Measurements from ENCODE around the gene FAM200B.

Gene FAM200B

GRCh38 chr4:15695729-15696128 lies 14.1 kb downstream of the FAM200B start:
- DNase-seq (ENCODE audit: low read depth), result no peak
- H3K4me3 ChIP-seq (ENCODE audit: low read depth, low read length), result no peak overlapping the region
- TF ChIP-seq MYC (IDR thresholded peaks at IDR 0.05; ENCODE audit: low read depth, low read length), result no peak
- TF ChIP-seq POLR2A (IDR thresholded peaks at IDR 0.05; ENCODE audit: extremely low read depth, insufficient read length), result no peak
- no peak for TF ChIP-seq CTCF (IDR thresholded peaks at IDR 0.05; ENCODE audit: low read depth, low read length)
- no peak for TF ChIP-seq MAX (IDR thresholded peaks at IDR 0.05; ENCODE audit: low read depth, low read length)

- no peak overlapping the region for H3K4me3 ChIP-seq (ENCODE audit: low read depth, low read length)
- no peak for DNase-seq (ENCODE audit: low read depth)
- no peak for TF ChIP-seq CTCF (IDR thresholded peaks at IDR 0.05; ENCODE audit: low read depth, low read length)
- no peak for TF ChIP-seq MYC (IDR thresholded peaks at IDR 0.05; ENCODE audit: low read depth, low read length)
- TF ChIP-seq MAX (IDR thresholded peaks at IDR 0.05; ENCODE audit: low read depth, low read length), result no peak
- no peak for TF ChIP-seq POLR2A (IDR thresholded peaks at IDR 0.05; ENCODE audit: extremely low read depth, insufficient read length)
These were observed 15.2 kb downstream of the FAM200B start for GRCh38 chr4:15696866-15697265.

GRCh38 chr4:15702941-15703403 lies 21.3 kb downstream of the FAM200B start, which contains the start of gene BST1:
BST1 (plus strand) TSS chr4:15703065; CDS start chr4:15703145, 80 bp downstream.
- DNase-seq (ENCODE audit: low read depth), result peak; percentile 85
- TF ChIP-seq MAX (IDR thresholded peaks at IDR 0.05; ENCODE audit: low read depth, low read length), result no peak
- no peak for TF ChIP-seq MYC (IDR thresholded peaks at IDR 0.05; ENCODE audit: low read depth, low read length)
- TF ChIP-seq CTCF (IDR thresholded peaks at IDR 0.05; ENCODE audit: low read depth, low read length), result no peak
- TF ChIP-seq POLR2A (IDR thresholded peaks at IDR 0.05; ENCODE audit: extremely low read depth, insufficient read length), result no peak
- peak within 1 kb of the TSS; percentile 47 for H3K4me3 ChIP-seq (ENCODE audit: low read depth, low read length)

- TF ChIP-seq POLR2A (IDR thresholded peaks at IDR 0.05; ENCODE audit: extremely low read depth, insufficient read length), result no peak
- no peak for TF ChIP-seq MYC (IDR thresholded peaks at IDR 0.05; ENCODE audit: low read depth, low read length)
- no peak for TF ChIP-seq CTCF (IDR thresholded peaks at IDR 0.05; ENCODE audit: low read depth, low read length)
- no peak for TF ChIP-seq MAX (IDR thresholded peaks at IDR 0.05; ENCODE audit: low read depth, low read length)
- H3K4me3 ChIP-seq (ENCODE audit: low read depth, low read length), result no peak overlapping the region
These were observed 21.8 kb downstream of the FAM200B start for GRCh38 chr4:15703439-15703838.

GRCh38 chr4:15704129-15704528 lies 22.5 kb downstream of the FAM200B start:
- TF ChIP-seq CTCF (IDR thresholded peaks at IDR 0.05; ENCODE audit: low read depth, low read length) (no peak), POLR2A (IDR thresholded peaks at IDR 0.05; ENCODE audit: extremely low read depth, insufficient read length) (no peak), MYC (IDR thresholded peaks at IDR 0.05; ENCODE audit: low read depth, low read length) (no peak), MAX (IDR thresholded peaks at IDR 0.05; ENCODE audit: low read depth, low read length) (no peak)
- H3K4me3 ChIP-seq (ENCODE audit: low read depth, low read length), result no peak overlapping the region
- no peak for DNase-seq (ENCODE audit: low read depth)

More at GRCh38 chr4:15703439-15703838, 21.8 kb downstream of the FAM200B start:
- DNase-seq (ENCODE audit: low read depth), result no peak

Measured in NB4 (cell line).